CD4-positive, alpha-beta T cell treated with Interleukin-17A for 1 hour (primary cell): ENCODE results near the gene MTMR12.
"Not testable (repeated sequence)": the region's sequence is repeated elsewhere in the genome, so short reads cannot be mapped to it uniquely, and the experiment has no call there.

Experiments used
- DNase-seq: peaks from one replicate; pipeline ENCODE4 v3.0.0-alpha.2; 2020

The MTMR12 gene

DNA sequence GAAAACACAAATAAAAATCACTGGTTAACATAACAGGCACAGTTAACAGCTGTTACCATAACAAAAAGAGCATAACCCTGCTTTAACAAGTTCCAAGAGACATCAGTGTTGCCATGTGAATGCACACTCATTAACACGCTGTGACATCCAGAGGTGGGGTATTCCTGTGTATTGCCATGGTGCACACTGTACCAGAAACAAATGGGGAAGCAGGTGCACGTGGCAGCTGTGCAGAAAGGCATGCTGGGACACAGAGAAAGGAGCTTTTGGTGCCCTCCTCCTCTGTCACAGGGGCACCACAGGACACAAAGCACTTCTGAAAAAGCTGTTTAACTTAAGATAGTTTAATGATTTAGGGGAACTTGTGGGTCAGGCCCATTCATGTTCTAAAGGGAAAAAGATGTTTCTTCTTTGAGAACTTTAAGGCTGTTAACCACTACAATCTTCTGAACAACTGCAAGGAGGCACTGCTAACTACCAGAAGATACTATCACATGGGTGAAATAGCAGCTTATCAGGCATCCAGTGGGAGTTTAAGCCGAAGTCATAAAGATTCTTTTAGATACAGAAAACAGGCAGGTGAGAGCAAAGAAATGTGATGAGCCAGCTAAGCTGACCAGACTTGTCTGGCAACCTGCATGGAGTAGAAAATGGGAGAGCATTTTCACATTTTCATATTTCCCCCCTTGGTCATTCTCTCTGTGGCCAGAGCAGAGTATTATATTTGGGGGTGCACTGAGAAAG lies 82.2 kb downstream of the MTMR12 start:
- DNase-seq = no peak

DNA sequence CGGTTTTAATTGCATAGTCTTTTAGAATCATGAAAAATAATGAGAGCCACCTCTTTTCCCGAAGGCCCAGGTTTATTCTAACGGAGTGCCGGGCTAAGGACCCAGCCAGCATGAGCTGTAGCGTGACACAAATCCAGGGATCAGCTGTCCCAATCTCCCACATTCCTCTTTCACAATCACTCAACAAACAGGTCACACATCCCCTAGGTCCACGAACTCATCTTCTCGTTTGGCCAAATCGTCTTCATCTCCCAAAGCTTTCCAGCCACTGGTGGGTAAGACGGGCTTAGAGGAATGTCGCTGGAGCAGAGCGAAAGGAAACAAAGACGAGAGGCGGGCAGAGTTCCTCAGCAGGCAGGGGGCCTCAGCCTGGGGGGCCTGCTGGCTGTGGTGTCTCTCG lies 83.2 kb downstream of the MTMR12 start:
- no peak for DNase-seq

DNA sequence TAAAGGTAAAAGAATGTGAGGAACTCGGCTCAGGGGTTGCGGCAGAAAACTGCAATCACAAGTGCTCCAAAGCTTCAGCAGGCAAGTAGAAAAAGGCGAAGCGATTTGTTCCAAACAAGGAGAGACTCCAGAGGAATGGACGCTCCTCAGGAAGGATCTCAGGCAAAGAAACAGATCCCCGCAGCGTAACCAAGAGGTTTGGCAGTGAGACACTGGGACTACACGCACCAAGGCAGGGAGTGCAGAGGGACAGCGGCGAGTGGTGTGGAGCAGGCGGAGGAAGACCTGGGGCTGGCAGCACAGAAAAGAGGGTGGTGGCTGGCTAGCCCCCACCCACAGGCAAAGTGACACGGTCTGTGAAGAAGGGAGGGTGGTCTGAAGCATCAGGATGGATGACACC lies 83.9 kb downstream of the MTMR12 start:
- DNase-seq = no peak

DNA sequence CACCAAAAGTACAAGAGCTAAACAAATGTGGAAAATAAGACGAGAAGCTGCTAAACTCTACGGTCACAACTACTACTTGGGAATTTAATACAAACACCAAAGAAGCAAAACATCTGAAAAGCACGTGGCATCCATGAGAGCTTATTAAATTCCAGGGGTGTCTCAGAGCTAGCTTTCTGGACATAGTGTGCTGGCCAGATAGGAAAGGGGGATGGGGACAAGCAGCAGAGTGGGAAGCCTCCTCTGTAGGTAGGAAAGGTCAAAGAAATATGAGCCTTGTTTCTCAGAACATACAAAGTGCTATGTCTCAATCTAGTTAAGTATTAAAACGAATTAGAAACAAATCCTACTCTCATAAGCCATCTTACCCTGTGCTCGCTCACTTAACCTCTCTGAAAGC lies 87.3 kb downstream of the MTMR12 start:
- no peak for DNase-seq

DNA sequence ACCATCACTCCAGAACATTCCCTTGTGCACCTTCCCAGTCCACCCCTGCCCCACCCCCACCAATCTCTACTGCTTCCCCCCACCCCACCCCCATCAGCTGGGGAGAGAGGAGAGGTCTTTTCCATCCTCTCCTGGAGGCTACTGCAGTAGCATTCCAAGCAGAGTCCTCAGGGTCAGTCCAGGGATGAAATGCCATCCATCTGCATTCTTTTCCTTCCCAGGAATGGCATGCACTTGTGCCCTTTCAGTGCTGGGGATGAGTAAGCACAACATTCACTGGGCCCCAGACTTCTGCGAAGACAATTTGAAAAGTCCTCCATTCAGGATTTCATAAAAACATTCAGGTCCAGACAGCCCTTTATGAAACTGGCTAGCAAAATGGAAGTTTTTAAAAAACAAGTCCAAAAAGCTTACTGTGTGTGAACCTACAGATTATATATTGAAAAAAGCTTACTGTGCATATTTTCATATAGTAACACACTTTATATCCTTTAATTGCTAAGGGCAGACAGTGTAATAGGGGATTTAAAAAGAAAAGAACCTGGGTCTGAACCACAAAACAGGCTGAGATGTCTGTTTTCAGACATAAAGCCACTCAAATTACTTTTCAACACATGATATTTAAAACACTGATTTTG lies 88.6 kb downstream of the MTMR12 start:
- no peak for DNase-seq

DNA sequence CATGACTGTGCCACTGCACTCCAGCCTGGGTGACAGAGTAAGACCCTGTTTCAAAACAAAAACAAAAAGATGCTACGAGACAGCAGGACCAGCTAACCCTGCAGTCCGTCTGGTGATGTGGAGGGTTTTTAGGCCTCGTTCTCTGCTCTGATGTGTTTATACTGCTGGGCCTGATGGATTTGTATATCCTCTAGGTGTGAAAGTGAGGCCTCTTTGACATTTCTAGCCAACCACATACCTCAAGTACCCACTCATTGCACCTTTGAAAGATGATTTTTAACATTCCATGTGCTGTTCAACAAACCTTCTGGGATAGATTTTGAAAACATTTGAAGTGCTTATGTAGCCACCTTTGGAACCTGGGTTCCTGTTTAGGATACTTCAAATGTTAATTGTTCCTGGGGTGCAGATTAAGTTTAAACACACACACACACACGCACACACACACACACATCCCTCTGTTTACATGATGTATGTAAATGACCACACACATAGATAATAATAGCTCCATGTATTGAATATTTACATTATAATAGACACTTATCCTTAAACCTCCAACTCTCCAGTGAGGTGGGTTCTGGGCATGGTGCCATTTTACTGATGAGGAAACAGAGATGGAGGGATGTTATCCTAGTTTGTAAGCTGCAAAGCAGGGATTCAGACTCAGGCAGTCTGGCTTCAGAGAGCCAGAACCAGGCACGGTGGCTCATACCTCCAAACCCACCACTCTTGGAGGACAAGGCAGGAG lies 89.8 kb downstream of the MTMR12 start:
- no peak for DNase-seq

DNA sequence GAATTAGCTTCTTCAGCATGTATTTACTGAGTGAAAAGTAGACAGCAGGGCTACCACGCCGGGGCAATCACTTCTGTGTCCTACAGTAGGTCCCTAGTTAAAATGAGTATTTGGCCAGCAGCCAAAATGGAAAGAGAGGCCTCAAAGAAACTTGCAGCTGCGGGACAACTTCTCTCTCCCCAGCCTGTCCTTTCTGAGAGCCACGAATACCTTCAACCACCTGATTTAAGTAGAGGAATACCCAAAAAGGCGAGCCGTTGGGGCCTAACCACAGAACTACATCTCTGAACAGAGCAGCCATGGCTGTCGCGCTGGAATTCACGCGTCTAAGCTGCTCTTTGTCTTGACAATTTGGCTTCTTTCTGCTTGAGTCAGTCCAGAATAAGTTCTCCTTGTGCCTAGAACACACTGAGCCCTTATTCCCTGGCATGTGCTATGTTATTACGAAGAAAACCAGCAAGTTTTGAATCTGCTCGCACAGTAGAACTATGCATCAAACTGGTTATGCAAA lies 94.8 kb downstream of the MTMR12 start:
- DNase-seq = no peak

DNA sequence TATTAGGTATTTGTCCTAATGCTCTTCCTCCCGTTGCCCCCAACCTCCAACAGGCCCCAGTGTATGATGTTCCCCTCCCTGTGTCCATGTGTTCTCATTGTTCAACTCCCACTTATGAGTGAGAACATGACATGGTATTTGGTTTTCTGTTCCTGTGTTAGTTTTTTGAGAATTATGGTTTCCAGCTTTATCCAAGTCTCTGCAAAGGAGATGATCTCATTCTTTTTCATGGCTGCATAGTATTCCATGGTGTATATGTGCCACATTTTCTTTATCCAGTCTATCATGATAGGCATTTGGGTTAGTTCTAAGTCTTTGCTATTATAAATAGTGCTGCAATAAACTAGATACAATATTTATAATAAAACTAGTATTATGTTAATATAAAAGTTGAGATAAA lies 98.4 kb downstream of the MTMR12 start:
- not testable (repeated sequence) for DNase-seq

DNA sequence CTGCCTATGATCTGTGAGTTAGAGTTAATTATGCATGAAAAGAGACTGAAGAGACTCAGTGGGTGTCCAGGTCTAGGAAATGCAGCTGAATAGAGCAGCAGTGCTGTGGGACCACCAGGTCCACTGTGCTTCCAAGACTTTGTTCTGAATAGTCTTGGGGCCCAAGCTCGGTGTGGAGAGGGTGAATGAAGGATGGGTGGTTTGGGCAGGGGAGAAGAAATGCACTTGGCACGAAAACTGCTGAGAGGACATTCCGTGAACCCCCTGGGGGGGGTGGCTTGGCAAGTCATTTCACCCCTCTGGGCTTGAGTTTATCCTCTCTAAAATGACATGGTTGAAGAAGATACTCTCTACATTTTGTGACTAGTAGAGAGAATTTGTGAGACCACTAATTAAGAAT lies 102.6 kb downstream of the MTMR12 start:
- DNase-seq = no peak

DNA sequence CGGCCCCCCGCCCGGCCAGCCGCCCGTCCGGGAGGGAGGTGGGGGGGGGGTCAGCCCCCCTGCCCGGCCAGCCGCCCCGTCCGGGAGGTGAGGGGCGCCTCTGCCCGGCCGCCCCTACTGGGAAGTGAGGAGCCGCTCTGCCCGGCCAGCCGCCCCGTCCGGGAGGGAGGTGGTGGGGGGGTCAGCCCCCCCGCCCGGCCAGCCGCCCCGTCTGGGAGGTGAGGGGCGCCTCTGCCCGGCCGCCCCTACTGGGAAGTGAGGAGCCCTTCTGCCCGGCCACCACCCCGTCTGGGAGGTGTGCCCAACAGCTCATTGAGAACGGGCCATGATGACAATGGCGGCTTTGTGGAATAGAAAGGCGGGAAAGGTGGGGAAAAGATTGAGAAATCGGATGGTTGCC lies 103.9 kb downstream of the MTMR12 start:
- not testable (repeated sequence) for DNase-seq

DNA sequence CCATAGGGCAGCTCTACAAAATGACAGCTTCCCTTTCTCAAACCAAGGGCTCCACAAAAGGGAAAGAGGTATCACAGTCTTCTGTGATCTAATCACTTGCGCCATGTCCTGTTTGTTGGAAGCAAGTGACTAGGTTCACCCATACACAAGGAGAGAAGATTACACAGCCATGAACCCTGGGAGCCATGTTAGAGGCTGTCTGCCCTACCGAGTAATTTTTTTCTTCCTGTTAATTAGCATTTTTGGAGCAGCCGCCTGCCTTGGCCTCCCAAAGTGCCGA lies 105.4 kb downstream of the MTMR12 start:
- DNase-seq = no peak

DNA sequence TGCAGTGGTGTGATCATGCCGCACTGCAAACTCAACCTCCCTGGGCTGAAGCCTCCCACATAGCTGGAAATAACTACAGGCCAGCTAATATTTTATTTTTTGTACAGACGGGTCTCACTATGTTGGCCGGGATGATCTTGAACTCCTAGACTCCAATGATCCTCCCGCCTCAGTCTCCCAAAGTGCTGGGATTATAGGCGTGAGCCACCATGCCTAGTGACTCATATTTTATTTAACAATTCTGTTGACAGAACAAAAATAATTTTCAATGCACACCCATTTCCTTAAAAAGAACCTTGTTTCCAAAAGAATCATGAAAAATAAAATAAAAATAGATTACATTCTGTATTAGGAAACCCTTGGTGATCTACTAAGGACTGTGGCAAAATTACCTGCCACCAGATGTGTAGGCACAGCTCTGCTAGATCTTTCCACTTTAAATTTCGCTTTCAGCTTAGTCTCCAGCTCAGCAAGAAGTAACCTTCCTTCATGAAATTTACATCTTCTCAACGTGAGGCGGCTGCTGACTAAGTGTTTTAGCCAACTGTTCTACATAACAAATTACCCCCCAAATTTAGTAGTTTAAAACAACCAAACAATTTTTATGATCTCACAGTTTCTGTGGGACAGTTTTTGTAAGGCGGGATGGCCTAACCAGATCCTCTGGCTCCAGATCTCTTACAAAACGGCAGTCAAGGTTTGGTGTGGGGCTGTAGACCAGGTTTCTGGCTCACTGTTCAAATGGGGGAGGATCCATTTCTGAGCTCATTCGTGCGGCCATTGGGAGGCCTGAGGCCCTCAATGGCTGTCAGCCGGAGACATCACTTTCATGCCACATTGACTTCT lies 106.0 kb downstream of the MTMR12 start:
- DNase-seq = no peak

DNA sequence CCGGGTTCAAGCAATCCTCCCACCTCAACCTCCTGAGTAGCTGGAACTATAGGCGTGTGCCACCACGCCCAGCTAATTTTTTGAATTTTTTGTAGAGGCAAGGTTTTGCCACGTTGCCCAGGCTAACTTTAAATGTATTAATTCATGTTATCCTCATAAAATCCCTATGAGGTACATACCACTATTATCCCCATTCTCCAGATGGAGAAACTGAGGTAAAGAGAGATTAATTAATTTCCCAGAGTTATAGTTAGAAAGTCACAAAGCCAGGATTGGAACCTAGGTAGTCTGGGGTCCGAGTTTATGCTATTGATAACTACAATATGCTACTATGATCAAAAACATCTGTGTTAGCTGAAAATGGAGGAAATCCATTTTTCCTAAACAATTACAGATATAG lies 106.7 kb downstream of the MTMR12 start:
- no peak for DNase-seq

DNA sequence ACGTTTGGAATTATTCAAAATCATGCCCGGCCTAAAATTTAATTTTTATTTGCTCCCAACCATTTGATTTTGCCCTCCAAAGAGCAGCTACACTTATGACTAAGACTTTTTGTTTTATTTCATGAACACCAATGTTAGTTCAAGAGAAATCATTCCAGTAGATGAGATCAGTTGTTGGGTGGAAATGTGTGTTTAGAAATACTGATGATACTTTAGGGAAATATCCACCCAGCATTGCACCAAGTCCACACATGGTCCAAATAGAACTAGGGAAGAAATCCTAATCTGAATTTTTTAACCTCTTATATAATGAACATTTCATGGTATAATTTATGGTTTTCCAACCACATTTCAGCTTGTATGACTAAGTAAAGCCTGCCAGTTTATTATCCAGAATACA lies 110.3 kb downstream of the MTMR12 start:
- no peak for DNase-seq

DNA sequence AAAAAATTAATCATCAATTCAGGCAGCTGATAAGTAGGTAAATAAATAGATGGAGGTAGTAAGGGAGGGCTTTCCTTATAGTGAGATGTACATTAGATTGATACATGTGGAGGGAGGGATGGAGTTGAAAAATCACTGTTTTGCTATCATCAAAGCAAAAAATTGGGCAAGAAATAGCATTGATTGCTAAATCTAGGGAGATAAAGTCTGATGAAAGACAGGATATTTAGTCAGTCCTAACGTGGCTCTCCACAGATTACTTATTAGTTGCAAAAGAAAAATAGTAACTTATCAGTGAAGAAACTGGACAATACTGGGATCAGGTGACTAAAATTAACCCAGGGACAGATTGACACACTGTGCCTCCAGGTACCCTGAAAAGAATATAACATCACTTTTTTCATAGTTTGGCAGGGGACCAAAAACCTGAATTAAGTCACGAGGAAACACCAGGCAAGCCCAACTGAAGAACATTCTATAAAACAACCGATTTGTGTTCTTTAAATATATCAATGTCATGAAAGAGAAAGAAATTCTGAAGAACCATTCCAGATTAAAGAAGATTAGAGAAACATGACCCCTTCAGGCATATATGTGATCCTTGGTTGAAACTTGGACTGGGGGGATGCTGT lies 111.5 kb downstream of the MTMR12 start:
- DNase-seq = no peak

DNA sequence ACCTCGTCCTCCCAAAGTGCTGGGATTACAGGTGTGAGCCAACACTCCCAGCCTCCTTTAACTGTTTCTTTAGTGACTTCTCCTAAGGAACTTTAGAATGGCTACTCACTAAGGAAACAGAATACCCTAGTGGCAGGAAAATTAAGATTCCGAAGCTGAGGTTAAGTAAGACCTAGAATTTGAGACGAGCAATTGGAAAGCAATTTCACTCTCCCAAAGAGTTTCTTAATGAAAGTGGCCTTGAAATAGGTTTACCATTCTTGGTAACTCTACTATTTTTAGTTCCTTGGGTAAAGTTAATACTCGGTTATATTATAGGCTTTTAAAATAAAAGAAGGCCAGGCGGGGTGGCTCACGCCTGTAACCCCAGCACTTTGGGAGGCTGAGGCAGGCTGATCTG lies 115.7 kb downstream of the MTMR12 start:
- DNase-seq = no peak

DNA sequence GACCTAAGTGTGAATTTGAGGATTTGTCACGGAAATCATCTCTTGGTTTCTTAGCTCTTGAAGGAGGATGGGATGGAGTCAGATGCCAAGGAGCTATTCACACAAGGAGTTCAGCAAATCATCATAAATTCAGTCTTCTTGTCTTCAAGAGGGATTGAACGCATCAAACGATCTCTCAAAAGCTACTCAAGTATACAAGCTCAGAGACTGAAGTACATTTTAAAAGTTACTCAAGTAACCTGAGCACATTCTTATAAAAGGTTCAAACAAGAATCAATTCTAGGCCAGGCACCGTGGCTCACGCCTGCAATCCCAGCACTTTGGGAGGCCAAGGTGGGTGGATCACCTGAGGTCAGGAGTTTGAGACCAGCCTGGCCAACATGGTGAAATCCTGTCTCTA lies 117.5 kb downstream of the MTMR12 start:
- no peak for DNase-seq

DNA sequence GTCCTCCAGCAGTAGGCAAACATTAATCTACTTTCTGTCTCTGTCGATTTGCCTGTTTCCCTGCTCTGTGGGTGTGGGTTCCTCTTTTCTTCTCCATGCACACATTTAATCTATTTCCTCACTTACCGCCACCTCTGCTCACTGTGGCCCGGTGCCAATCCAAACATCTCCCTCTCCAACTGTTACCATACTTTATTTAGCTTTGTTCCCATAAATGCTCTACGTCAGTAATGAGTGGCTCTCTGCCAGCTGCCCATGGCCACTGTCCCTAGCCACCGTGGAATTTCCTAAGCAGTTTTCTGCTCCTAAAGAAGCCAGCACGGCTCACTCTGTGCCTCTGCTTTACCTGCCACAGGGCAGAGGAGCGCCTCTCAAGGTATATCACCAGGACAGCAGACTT lies 119.1 kb downstream of the MTMR12 start:
- DNase-seq = no peak

DNA sequence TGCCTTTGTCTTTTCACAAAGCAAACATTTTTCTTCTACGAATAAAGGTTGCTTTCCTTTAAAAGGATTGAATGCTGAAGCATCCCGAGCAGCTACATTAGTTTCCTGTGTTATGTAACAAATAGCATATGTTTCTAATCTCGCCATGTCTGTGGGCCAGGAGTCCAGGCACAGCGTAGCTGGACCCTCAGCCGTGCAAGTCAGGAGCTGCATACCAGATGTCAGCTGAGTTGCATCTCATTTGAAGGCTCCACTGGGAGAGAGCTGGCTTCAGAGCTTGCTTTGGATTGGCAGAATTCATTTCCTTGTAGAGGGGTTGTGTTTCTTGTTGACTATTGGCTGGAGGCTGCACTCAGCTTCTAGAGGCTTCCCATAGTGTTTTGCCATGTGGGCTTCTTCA lies 122.6 kb downstream of the MTMR12 start:
- no peak for DNase-seq

DNA sequence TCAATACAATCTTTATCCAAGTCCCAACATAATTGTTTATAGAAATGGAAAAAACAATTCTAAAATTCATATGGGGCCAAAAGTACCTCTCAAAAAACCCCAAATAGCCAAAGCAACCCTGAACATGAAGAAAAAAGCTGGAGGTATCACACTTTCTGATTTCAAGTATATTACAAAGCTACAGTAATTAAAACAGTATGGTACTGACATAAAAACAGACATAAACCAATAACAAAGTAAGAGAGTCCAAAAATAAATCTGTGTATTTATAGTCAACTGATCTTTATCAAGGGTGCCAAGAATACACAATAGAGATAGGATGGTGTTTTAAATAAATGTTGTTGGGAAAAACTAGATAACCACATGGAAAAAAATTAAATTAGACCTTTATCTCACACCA lies 125.1 kb downstream of the MTMR12 start:
- no peak for DNase-seq

DNA sequence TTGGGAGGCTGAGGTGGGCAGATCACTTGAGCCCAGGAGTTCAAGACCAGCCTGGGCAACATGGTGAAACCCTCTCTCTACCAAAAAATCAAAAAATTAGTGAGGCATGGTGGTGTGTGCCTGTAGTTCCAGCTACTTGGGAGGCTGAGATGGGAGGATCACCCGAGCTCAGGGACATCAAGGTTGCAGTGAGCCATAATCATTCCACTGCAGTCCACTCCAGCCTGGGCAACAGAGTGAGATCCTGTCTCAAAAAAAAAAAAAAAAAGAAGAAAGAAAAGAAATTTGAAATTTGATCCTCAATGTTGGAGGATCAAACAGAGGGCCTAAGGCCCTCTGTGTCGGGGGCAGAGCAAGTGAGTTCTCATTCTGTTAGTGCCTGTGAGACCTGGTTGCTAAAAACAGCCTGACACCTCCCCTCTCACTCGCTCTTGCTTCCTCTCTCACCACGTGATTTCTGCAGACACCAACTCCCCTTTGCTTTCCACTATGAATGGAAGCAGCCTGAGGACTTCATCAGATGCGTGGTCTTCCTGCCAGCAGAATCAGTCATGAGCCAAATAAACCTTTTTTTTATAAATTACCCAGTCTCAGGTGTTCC lies 130.2 kb downstream of the MTMR12 start:
- DNase-seq = no peak
